Gastrocnemius medialis (tissue), 4 donors: ENCODE measurements around the gene CEP112. TPM values are rescaled to one million over a fixed set of nuclear protein-coding genes. Genes with fewer than 3 reads are reported as not detected.

Experiments
- ATAC-seq, 2 donors: fragments of 150-250 bp; one replicate each; pipeline ENCODE4 v1.9.1; 2016
- DNase-seq, 2 donors: peaks; one replicate each; pipeline ENCODE4 v3.0.0-alpha.2; 2019
- H3K27ac ChIP-seq, 4 donors: fragments of 200-600 bp; sonication (generic); 1 replicate in 1 of 4; 2 replicates in 3 of 4; pipeline ENCODE4 v1.5.1; 2016 to 2018; ENCODE audit warnings: mild to moderate bottlenecking in 2 of 4, moderate library complexity in 1 of 4
- H3K27me3 ChIP-seq, 3 donors: fragments of 200-600 bp; sonication (generic) in 2 of 3; 1 replicate in 1 of 3; 2 replicates in 2 of 3; pipeline versions ENCODE4 v1.5.1 to v1.6.0; 2016 to 2019; ENCODE audit warnings: mild to moderate bottlenecking in 1 of 3, moderate library complexity in 1 of 3
- H3K36me3 ChIP-seq, 2 donors: fragments of 200-600 bp; sonication (generic) in 1 of 2; one replicate each; pipeline ENCODE4 v1.5.1; 2017 to 2018
- H3K4me1 ChIP-seq, 2 donors: fragments of 200-600 bp; sonication (generic) in 1 of 2; one replicate each; pipeline ENCODE4 v1.5.1; 2016 to 2017; ENCODE audit warnings: mild to moderate bottlenecking in 2 of 2
- H3K4me3 ChIP-seq, 4 donors: fragments of 200-600 bp; sonication (generic) in 3 of 4; 1 replicate in 1 of 4; 2 replicates in 3 of 4; pipeline ENCODE4 v1.5.1; 2016 to 2019; ENCODE audit warnings: mild to moderate bottlenecking in 2 of 4
- H3K9me3 ChIP-seq, 3 donors: fragments of 200-600 bp; sonication (generic) in 2 of 3; 1 replicate in 1 of 3; 2 replicates in 2 of 3; pipeline ENCODE4 v1.5.1; 2016 to 2019
- CTCF ChIP-seq, 5 experiments: fragments of 450-650 bp in 3 of 5; fragments of 200-600 bp in 2 of 5; sonication (generic) in 2 of 5; IDR thresholded peaks in 4 of 5; conservative IDR thresholded peaks in 1 of 5; 1 replicate in 4 of 5; 2 replicates in 1 of 5; pipeline ENCODE4 v1.5.1; 2016 to 2019; ENCODE audit warnings: antibody characterized with exemption in 5 of 5, mild to moderate bottlenecking in 3 of 5, moderate library complexity in 3 of 5
- POLR2A ChIP-seq, 2 donors: fragments of 450-650 bp; IDR thresholded peaks; one replicate each; pipeline ENCODE4 v1.6.1; 2017; ENCODE audit warnings: antibody characterized with exemption in 2 of 2, mild to moderate bottlenecking in 2 of 2, moderate library complexity in 2 of 2
- in situ Hi-C, 4 donors: fragments of 200-750 bp; cut with MboI; loops; one replicate each; pipeline versions ENCODE4 v1.15.0 to v1.8.0; 2017; ENCODE audit warnings: low sequenced_read_pairs in 4 of 4
- intact Hi-C: fragments of 100-400 bp; cut with DNase I; formaldehyde crosslinking; loops from one replicate; pipeline ENCODE4 v1.15.1; 2023; ENCODE audit warnings: low total_unique reads
- total RNA-seq, 4 donors: library from RNA; depleted of rRNA; stranded (reverse); fragments of >200 nt; gene quantifications; one replicate each; pipeline versions ENCODE4 v1.1.0 to v1.2.3, GENCODE V29; 2016

Gene CEP112
- total RNA-seq, 4 donors from 2014 or later = 6.1 to 8.7 (median 7.1) TPM

- no peaks in the 10 kb centered on the region for H3K9me3 ChIP-seq
- in situ Hi-C loops = no loop called here
Observed at GRCh38 chr17:65978871-65979270, 213.1 kb downstream of the CEP112 start.

GRCh38 chr17:65977041-65977440, 214.9 kb downstream of the CEP112 start:
- DNase-seq (no peak), ATAC-seq (no peak)
- intact Hi-C loops = no loop called here
- no peak overlapping the region for H3K27ac ChIP-seq
- H3K4me1 ChIP-seq = no peaks in the 10 kb centered on the region
- no peak overlapping the region for H3K4me3 ChIP-seq
- TF ChIP-seq CTCF (IDR thresholded peaks at IDR 0.05 in 4 of 5, conservative IDR thresholded peaks at IDR 0.05 in 1 of 5) (no peak), POLR2A (IDR thresholded peaks at IDR 0.05) (no peak)
- H3K36me3 ChIP-seq = no peaks in the 10 kb centered on the region
- no peaks in the 10 kb centered on the region for H3K27me3 ChIP-seq
- H3K9me3 ChIP-seq = no peaks in the 10 kb centered on the region
- in situ Hi-C loops = no loop called here

More at GRCh38 chr17:65978871-65979270, 213.1 kb downstream of the CEP112 start:
- ATAC-seq = no peak
- Histone ChIP-seq H3K27me3 (no peaks in the 10 kb centered on the region), H3K36me3 (no peaks in the 10 kb centered on the region), H3K4me1 (no peaks in the 10 kb centered on the region), H3K27ac (no peak overlapping the region), H3K4me3 (no peak overlapping the region)
- TF ChIP-seq POLR2A (IDR thresholded peaks at IDR 0.05) (no peak), CTCF (IDR thresholded peaks at IDR 0.05 in 4 of 5, conservative IDR thresholded peaks at IDR 0.05 in 1 of 5) (no peak)
- DNase-seq = no peak
- intact Hi-C loops = no loop called here

- in situ Hi-C loops = no loop called here
- Histone ChIP-seq H3K9me3 (no peaks in the 10 kb centered on the region), H3K27me3 (no peaks in the 10 kb centered on the region), H3K4me1 (no peaks in the 10 kb centered on the region), H3K36me3 (no peaks in the 10 kb centered on the region), H3K4me3 (no peak overlapping the region), H3K27ac (no peak overlapping the region)
- TF ChIP-seq CTCF (IDR thresholded peaks at IDR 0.05 in 4 of 5, conservative IDR thresholded peaks at IDR 0.05 in 1 of 5) = no peak
- no peak for TF ChIP-seq POLR2A (IDR thresholded peaks at IDR 0.05)
- DNase-seq = no peak
- intact Hi-C loops = no loop called here
- no peak for ATAC-seq
Observed at GRCh38 chr17:65975878-65976277, 216.1 kb downstream of the CEP112 start.

GRCh38 chr17:65973237-65973636, 218.7 kb downstream of the CEP112 start:
- no peaks in the 10 kb centered on the region for H3K36me3 ChIP-seq
- in situ Hi-C loops = no loop called here
- no peak overlapping the region for H3K4me3 ChIP-seq
- TF ChIP-seq POLR2A (IDR thresholded peaks at IDR 0.05) = no peak
- H3K27ac ChIP-seq = no peak overlapping the region
- no peak for DNase-seq
- intact Hi-C loops = no loop called here
- no peaks in the 10 kb centered on the region for H3K4me1 ChIP-seq
- H3K9me3 ChIP-seq = no peaks in the 10 kb centered on the region
- no peaks in the 10 kb centered on the region for H3K27me3 ChIP-seq
- no peak for ATAC-seq

- intact Hi-C loops = no loop called here
- ATAC-seq = no peak
- no peak for DNase-seq
- no peak overlapping the region for H3K27ac ChIP-seq
- in situ Hi-C loops = no loop called here
- H3K36me3 ChIP-seq = no peaks in the 10 kb centered on the region
- no peak for TF ChIP-seq POLR2A (IDR thresholded peaks at IDR 0.05)
- TF ChIP-seq CTCF (IDR thresholded peaks at IDR 0.05 in 4 of 5, conservative IDR thresholded peaks at IDR 0.05 in 1 of 5) = no peak
- H3K4me1 ChIP-seq = no peaks in the 10 kb centered on the region
- no peak overlapping the region for H3K4me3 ChIP-seq
- H3K9me3 ChIP-seq = no peaks in the 10 kb centered on the region
- H3K27me3 ChIP-seq = no peaks in the 10 kb centered on the region
Observed at GRCh38 chr17:65967372-65967771, 224.6 kb downstream of the CEP112 start.
